DOHH2 (cell line): ENCODE measurements around the gene RGS16.

ENCODE experiments used
- H3F3A ChIP-seq: fragments of 200-600 bp; sonication (generic), shearing (Covaris generic); 2 replicates; pipeline ENCODE4 v1.6.0; 2016; ENCODE audit warnings: antibody characterized with exemption, mild to moderate bottlenecking; ENCODE audit not compliant: control insufficient read depth, insufficient read depth
- H3K27ac ChIP-seq: fragments of 200-600 bp; sonication (generic); 2 replicates; pipeline ENCODE4 v1.5.1; 2014; ENCODE audit warnings: low read depth, mild to moderate bottlenecking, low read length, moderate library complexity
- H3K27me3 ChIP-seq: fragments of 200-600 bp; sonication (generic); 2 replicates; pipeline ENCODE4 v1.6.1; 2014; ENCODE audit warnings: mild to moderate bottlenecking, low read length, mixed read lengths; ENCODE audit not compliant: control insufficient read depth
- H3K36me3 ChIP-seq: fragments of 200-600 bp; sonication (generic); 2 replicates; pipeline ENCODE4 v1.6.1; 2014; ENCODE audit warnings: mild to moderate bottlenecking, low read length, moderate library complexity, mixed read lengths; ENCODE audit not compliant: control insufficient read depth
- H3K4me1 ChIP-seq: fragments of 200-600 bp; sonication (generic); 2 replicates; pipeline ENCODE4 v1.6.1; 2014; ENCODE audit warnings: mild to moderate bottlenecking, low read length, mixed read lengths; ENCODE audit not compliant: control insufficient read depth
- H3K4me2 ChIP-seq: fragments of 200-600 bp; sonication (generic); 2 replicates; pipeline ENCODE4 v1.6.0; 2014; ENCODE audit warnings: mild to moderate bottlenecking, low read length, moderate library complexity
- H3K4me3 ChIP-seq: fragments of 200-600 bp; sonication (generic); 2 replicates; pipeline ENCODE4 v1.5.1; 2014; ENCODE audit warnings: mild to moderate bottlenecking, low read length, mixed read lengths
- H3K79me2 ChIP-seq: fragments of 200-600 bp; sonication (generic); 2 replicates; pipeline ENCODE4 v1.6.1; 2014; ENCODE audit warnings: mild to moderate bottlenecking, low read length, mixed read lengths; ENCODE audit not compliant: control insufficient read depth
- H3K9me2 ChIP-seq: fragments of 200-600 bp; sonication (generic); replicated peaks from 2 replicates; pipeline ENCODE4 v1.6.1; 2014; ENCODE audit warnings: mild to moderate bottlenecking, low read length, mixed read lengths; ENCODE audit not compliant: control insufficient read depth
- H3K9me3 ChIP-seq: fragments of 200-600 bp; sonication (generic); 2 replicates; pipeline ENCODE4 v1.6.1; 2014; ENCODE audit warnings: antibody characterized with exemption, low read length, mixed read lengths; ENCODE audit not compliant: control insufficient read depth, insufficient read depth
- H4K20me1 ChIP-seq: fragments of 200-600 bp; sonication (generic); 2 replicates; pipeline ENCODE4 v1.6.0; 2014; ENCODE audit warnings: low read depth, mild to moderate bottlenecking, antibody characterized with exemption, low read length, moderate library complexity; ENCODE audit not compliant: control insufficient read depth, insufficient read depth
- EZH2phosphoT487 ChIP-seq: fragments of 200-600 bp; sonication (generic); IDR thresholded peaks from 2 replicates; pipeline ENCODE4 v1.6.1; 2017; ENCODE audit warnings: borderline replicate concordance, mild to moderate bottlenecking, antibody characterized with exemption, low read length, moderate library complexity, mixed read lengths
- TF ChIP-seq, protein P1 (sequence below): fragments of 200-600 bp; sonication (generic); IDR thresholded peaks from one replicate; pipeline ENCODE4 v1.5.1; 2014; ENCODE audit warnings: antibody characterized with exemption, mild to moderate bottlenecking, low read depth, low read length; ENCODE audit not compliant: poor library complexity, severe bottlenecking

The RGS16 gene

DNA sequence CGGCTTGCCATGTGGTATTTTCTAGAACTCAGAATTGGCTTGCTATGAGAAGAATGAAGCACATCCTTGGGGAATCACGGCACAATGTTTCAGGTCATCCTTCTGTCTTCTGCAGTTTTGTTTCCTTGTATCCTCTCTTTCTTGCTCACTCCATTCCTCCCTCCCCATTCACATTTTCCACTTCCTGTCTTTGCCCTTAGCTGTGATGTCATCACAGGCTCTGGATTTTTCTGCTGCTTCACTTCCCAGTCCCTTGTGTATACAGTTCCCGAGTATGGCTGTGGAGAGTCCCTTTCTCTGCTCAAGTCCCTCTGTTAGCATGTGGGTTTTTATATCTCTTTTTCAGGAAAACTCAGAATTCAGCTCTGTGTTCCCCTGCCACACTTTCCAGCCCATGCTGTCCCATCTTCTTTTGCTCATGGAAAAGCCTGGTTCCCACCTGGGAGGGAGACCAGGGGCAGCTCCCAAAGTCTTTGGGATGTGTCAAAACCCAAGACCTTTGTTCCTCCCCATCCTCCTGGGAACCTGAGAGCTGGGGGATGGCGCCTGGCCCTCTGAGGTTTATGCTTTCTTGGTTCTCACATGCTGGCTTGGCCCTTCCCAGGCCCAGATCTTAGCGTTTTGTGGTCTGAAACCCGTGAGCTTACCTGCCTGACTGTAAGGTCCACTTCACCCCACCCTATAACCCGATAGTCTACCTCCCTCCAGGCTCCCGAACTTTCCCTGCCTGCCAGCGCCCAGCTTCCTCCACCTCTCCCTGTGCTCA lies 4.8 kb upstream of the RGS16 start:
- no peak overlapping the region for H3K4me2 ChIP-seq
- TF ChIP-seq, protein P1, sequence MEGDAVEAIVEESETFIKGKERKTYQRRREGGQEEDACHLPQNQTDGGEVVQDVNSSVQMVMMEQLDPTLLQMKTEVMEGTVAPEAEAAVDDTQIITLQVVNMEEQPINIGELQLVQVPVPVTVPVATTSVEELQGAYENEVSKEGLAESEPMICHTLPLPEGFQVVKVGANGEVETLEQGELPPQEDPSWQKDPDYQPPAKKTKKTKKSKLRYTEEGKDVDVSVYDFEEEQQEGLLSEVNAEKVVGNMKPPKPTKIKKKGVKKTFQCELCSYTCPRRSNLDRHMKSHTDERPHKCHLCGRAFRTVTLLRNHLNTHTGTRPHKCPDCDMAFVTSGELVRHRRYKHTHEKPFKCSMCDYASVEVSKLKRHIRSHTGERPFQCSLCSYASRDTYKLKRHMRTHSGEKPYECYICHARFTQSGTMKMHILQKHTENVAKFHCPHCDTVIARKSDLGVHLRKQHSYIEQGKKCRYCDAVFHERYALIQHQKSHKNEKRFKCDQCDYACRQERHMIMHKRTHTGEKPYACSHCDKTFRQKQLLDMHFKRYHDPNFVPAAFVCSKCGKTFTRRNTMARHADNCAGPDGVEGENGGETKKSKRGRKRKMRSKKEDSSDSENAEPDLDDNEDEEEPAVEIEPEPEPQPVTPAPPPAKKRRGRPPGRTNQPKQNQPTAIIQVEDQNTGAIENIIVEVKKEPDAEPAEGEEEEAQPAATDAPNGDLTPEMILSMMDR: no peak
- TF ChIP-seq EZH2phosphoT487: no peak

DNA sequence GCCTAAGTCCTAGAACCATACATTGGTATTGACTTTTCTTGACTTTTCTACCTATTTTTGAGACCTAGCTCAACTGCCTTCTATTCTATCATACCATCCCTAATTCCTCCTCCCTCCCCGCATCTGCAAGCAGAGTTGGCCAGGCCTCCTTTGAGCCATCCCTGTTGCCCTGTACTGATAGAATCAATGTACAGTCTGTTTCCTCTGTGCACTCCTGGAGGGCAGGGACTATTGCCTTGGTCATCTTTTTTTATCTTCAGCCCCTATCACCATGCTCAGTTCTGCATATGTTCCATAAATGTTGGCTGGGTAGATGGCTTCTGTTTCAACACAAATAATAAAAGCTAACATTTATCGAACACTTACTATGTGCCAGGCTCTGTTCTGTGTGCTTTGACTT lies 4.0 kb upstream of the RGS16 start:
- no peaks in the 10 kb centered on the region for H3K9me3 ChIP-seq
- no peaks in the 10 kb centered on the region for H3K9me2 ChIP-seq
- peaks cover 51% of the 10 kb centered on the region for H3K4me1 ChIP-seq
- no peak overlapping the region for H3K4me2 ChIP-seq
- H3F3A ChIP-seq: no peaks in the 10 kb centered on the region; the same call in 1 of the 2 replicates
- no peak for TF ChIP-seq EZH2phosphoT487
- TF ChIP-seq, protein P1: no peak
- no peak overlapping the region for H3K4me3 ChIP-seq
- H3K27ac ChIP-seq: no peak overlapping the region
- H3K36me3 ChIP-seq: peaks cover 9% of the 10 kb centered on the region
- H4K20me1 ChIP-seq: peaks cover 4% of the 10 kb centered on the region; the same call in 1 of the 2 replicates
- H3K79me2 ChIP-seq: peaks cover 9% of the 10 kb centered on the region
- H3K27me3 ChIP-seq: no peaks in the 10 kb centered on the region

More for the DNA sequence above, 4.8 kb upstream of the RGS16 start:
- H4K20me1 ChIP-seq: no peaks in the 10 kb centered on the region
- peaks cover under 1% of the 10 kb centered on the region for H3K36me3 ChIP-seq
- H3K79me2 ChIP-seq: peaks cover 2% of the 10 kb centered on the region
- H3K9me2 ChIP-seq: no peaks in the 10 kb centered on the region
- no peaks in the 10 kb centered on the region for H3K9me3 ChIP-seq
- H3F3A ChIP-seq: no peaks in the 10 kb centered on the region; the same call in none of the 2 replicates
- 0 out of 2 replicates have a peak, but pooled peaks cover 3% of the 10 kb centered on the region for H3K27me3 ChIP-seq
- peaks cover 56% of the 10 kb centered on the region for H3K4me1 ChIP-seq
- no peak overlapping the region for H3K4me3 ChIP-seq
- no peak overlapping the region for H3K27ac ChIP-seq

DNA sequence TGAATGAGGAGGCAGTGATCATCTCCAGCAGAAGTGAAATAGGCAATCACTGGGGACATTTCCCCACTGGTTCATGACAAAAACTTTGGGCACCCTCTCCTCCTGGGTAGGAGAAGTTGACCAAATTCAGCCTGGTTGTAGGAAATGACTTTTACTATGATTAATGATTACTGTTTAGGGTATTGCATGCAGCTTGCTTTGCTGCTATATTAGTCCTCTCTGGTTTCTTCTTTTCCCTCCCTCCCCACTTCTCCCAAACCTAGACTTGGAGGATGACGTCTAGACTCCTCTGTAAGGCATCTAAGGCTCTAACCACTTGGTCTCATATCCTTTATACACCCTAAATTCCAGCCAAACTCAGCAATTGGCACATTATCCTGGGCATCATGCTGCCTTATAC lies 3.4 kb upstream of the RGS16 start:
- Histone ChIP-seq H3K4me2 (no peak overlapping the region), H3K36me3 (peaks cover 16% of the 10 kb centered on the region), H3K4me1 (peaks cover 56% of the 10 kb centered on the region)

More for the DNA sequence above, 3.4 kb upstream of the RGS16 start:
- Histone ChIP-seq H3K27ac (no peak overlapping the region), H3K9me3 (no peaks in the 10 kb centered on the region), H3K79me2 (peaks cover 16% of the 10 kb centered on the region), H3F3A (peaks cover 3% of the 10 kb centered on the region; the same call in 1 of the 2 replicates), H3K27me3 (no peaks in the 10 kb centered on the region), H4K20me1 (peaks cover 9% of the 10 kb centered on the region; the same call in 1 of the 2 replicates), H3K9me2 (no peaks in the 10 kb centered on the region), H3K4me3 (no peak overlapping the region)
- TF ChIP-seq, protein P1: no peak
- no peak for TF ChIP-seq EZH2phosphoT487
